OCI-LY1 (cell line): Measurements from ENCODE around the gene RPL41.

Experiments used
- CTCF ChIP-seq: fragments of 200-600 bp; sonication (generic), shearing (Covaris generic); IDR thresholded peaks from 2 replicates; pipeline ENCODE4 v1.5.1; 2017; ENCODE audit warnings: mild to moderate bottlenecking, antibody characterized with exemption, low read length, moderate library complexity, mixed read lengths
- EZH2 ChIP-seq: fragments of 200-600 bp; sonication (generic), shearing (Covaris generic); IDR thresholded peaks from 2 replicates; pipeline ENCODE4 v1.8.0; 2017; ENCODE audit warnings: borderline replicate concordance, mixed run types, mild to moderate bottlenecking, antibody characterized with exemption, low read length, moderate library complexity, mixed read lengths

- TF ChIP-seq CTCF (no peak), EZH2 (no peak)
These were observed 34.1 kb downstream of the RPL41 start for GRCh38 chr12:56150563-56150962.
